Peyer's patch (tissue), 4 donors: ENCODE results near the gene CDC123. TPM values are rescaled to one million over a fixed set of nuclear protein-coding genes. Genes with fewer than 3 reads are reported as not detected.

ENCODE experiments used
- DNase-seq, 3 donors: peaks; one replicate each; pipeline ENCODE4 v3.0.0-alpha.2; 2017 to 2019
- H3K27ac ChIP-seq, 4 donors: fragments of 200-600 bp; sonication (generic); one replicate each; pipeline ENCODE4 v1.5.1; 2016 to 2019
- H3K27me3 ChIP-seq, 2 donors: fragments of 200-600 bp; sonication (generic); one replicate each; pipeline ENCODE4 v1.5.1; 2019
- H3K36me3 ChIP-seq, 3 donors: fragments of 200-600 bp; sonication (generic); one replicate each; pipeline ENCODE4 v1.5.1; 2016 to 2019
- H3K4me1 ChIP-seq, 4 donors: fragments of 200-600 bp; sonication (generic); one replicate each; pipeline ENCODE4 v1.5.1; 2016 to 2019
- H3K4me3 ChIP-seq, 4 donors: fragments of 200-600 bp; sonication (generic); 1 replicate in 3 of 4; 2 replicates in 1 of 4; pipeline ENCODE4 v1.5.1; 2016 to 2019; ENCODE audit warnings: mild to moderate bottlenecking in 1 of 4
- H3K9me3 ChIP-seq, 4 donors: fragments of 200-600 bp; sonication (generic); one replicate each; pipeline ENCODE4 v1.5.1; 2016 to 2019; ENCODE audit warnings: mild to moderate bottlenecking in 1 of 4
- CTCF ChIP-seq, 6 experiments: fragments of 450-650 bp in 4 of 6; fragments of 200-600 bp in 2 of 6; sonication (generic) in 1 of 6; IDR thresholded peaks; one replicate each; pipeline ENCODE4 v1.5.1; 2017 to 2019; ENCODE audit warnings: antibody characterized with exemption in 6 of 6, mild to moderate bottlenecking in 3 of 6, moderate library complexity in 1 of 6
- POLR2A ChIP-seq, 2 donors: fragments of 450-650 bp; IDR thresholded peaks; one replicate each; pipeline ENCODE4 v1.5.1; 2017; ENCODE audit warnings: antibody characterized with exemption in 2 of 2, mild to moderate bottlenecking in 2 of 2, moderate library complexity in 2 of 2
- total RNA-seq, 4 donors: library from RNA; depleted of rRNA; stranded (reverse); fragments of >200 nt; gene quantifications; one replicate each; pipeline ENCODE4 v1.1.0, GENCODE V29; 2016

CDC123 gene
- 10 to 100 TPM; 52.0 to 77.4 (median 62.0) TPM for total RNA-seq

GRCh38 chr10:12195603-12196506, at the start of gene CDC123, which contains the start of gene NUDT5:
TSS of gene CDC123 (plus strand) at chr10:12196188. CDS start at chr10:12196246, 58 bp downstream.
TSS of gene NUDT5 (minus strand) at chr10:12195891. CDS start at chr10:12186291, 9,600 bp downstream.
- H3K4me3 ChIP-seq, result peak within 1 kb of the TSS; percentile 61 to 89 (median 68)
- H3K4me1 ChIP-seq, result peaks cover 0 to 25% (median 12%) of the 10 kb centered on the region in 4 donors
- peak within 1 kb of the TSS; percentile 78 to 94 (median 84) for H3K27ac ChIP-seq
- no peaks in the 10 kb centered on the region for H3K9me3 ChIP-seq
- H3K27me3 ChIP-seq, result no peaks in the 10 kb centered on the region
- peaks cover 0 to 21% (median 0%) of the 10 kb centered on the region in 3 donors for H3K36me3 ChIP-seq
- TF ChIP-seq POLR2A (IDR thresholded peaks at IDR 0.05) (peak in 1 of 2 donors; percentile 30), CTCF (IDR thresholded peaks at IDR 0.05) (peak in 2 of 6 experiments; percentile 11 to 14)
- peak; percentile 86 to 95 (median 89) for DNase-seq

GRCh38 chr10:12150163-12150562, 45.8 kb upstream of the CDC123 start:
- Histone ChIP-seq H3K4me1 (no peaks in the 10 kb centered on the region), H3K4me3 (no peak overlapping the region), H3K27me3 (no peaks in the 10 kb centered on the region), H3K9me3 (no peaks in the 10 kb centered on the region), H3K27ac (no peak overlapping the region), H3K36me3 (peaks cover 0 to 23% (median 0%) of the 10 kb centered on the region in 3 donors)
- no peak for DNase-seq
- TF ChIP-seq POLR2A (IDR thresholded peaks at IDR 0.05), result no peak
- TF ChIP-seq CTCF (IDR thresholded peaks at IDR 0.05), result no peak

GRCh38 chr10:12154516-12154915, 41.5 kb upstream of the CDC123 start:
- peaks cover 0 to 36% (median 0%) of the 10 kb centered on the region in 3 donors for H3K36me3 ChIP-seq
- H3K9me3 ChIP-seq, result no peaks in the 10 kb centered on the region
- H3K27me3 ChIP-seq, result no peaks in the 10 kb centered on the region
- H3K4me3 ChIP-seq, result no peak overlapping the region
- TF ChIP-seq CTCF (IDR thresholded peaks at IDR 0.05), result no peak
- no peak for TF ChIP-seq POLR2A (IDR thresholded peaks at IDR 0.05)
- no peaks in the 10 kb centered on the region for H3K4me1 ChIP-seq
- no peak for DNase-seq
- no peak overlapping the region for H3K27ac ChIP-seq

- Histone ChIP-seq H3K36me3 (peaks cover 0 to 38% (median 0%) of the 10 kb centered on the region in 3 donors), H3K4me3 (no peak overlapping the region), H3K4me1 (no peaks in the 10 kb centered on the region), H3K9me3 (no peaks in the 10 kb centered on the region), H3K27ac (no peak overlapping the region), H3K27me3 (no peaks in the 10 kb centered on the region)
- TF ChIP-seq CTCF (IDR thresholded peaks at IDR 0.05), result no peak
- no peak for TF ChIP-seq POLR2A (IDR thresholded peaks at IDR 0.05)
- DNase-seq, result no peak
Measured at GRCh38 chr10:12156367-12157123, 39.4 kb upstream of the CDC123 start.

GRCh38 chr10:12158111-12158510, 37.9 kb upstream of the CDC123 start:
- Histone ChIP-seq H3K27ac (no peak overlapping the region), H3K36me3 (peaks cover 0 to 48% (median 0%) of the 10 kb centered on the region in 3 donors), H3K27me3 (no peaks in the 10 kb centered on the region), H3K4me1 (no peaks in the 10 kb centered on the region), H3K4me3 (no peak overlapping the region), H3K9me3 (no peaks in the 10 kb centered on the region)
- TF ChIP-seq POLR2A (IDR thresholded peaks at IDR 0.05) (no peak), CTCF (IDR thresholded peaks at IDR 0.05) (no peak)
- no peak for DNase-seq
